GM18519 (cell line): ENCODE data around the gene MAPK4.
"Not testable (repeated sequence)": the region's sequence is repeated elsewhere in the genome, so short reads cannot be mapped to it uniquely, and the experiment has no call there.

Source experiments
- ATAC-seq: cut with Tn5 transposase; IDR thresholded peaks from one replicate; pipeline ENCODE4 v1.9.1; 2021; ENCODE audit warnings: mild to moderate bottlenecking, moderate library complexity; ENCODE audit not compliant: unreplicated experiment, low FRiP score

Gene MAPK4

DNA sequence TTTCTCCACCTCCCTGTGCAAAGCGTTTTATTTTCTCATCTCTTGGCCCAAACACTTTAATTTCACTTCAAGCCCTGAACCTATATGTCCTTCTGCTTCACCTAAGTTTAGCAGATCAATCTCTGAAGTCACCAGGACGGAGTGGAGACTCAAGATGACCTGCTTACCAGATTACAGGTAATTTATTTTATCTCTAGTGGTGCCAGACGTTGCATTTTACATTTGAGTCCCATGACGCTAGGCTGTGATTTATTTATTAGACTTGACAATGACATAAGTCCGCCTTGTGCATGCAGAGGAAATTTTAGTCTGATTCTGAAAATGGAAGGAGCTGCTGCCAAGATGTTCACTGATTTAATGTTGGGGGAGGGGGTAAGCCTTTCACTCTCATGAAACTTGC lies 186.1 kb downstream of the MAPK4 start:
- ATAC-seq: no peak

DNA sequence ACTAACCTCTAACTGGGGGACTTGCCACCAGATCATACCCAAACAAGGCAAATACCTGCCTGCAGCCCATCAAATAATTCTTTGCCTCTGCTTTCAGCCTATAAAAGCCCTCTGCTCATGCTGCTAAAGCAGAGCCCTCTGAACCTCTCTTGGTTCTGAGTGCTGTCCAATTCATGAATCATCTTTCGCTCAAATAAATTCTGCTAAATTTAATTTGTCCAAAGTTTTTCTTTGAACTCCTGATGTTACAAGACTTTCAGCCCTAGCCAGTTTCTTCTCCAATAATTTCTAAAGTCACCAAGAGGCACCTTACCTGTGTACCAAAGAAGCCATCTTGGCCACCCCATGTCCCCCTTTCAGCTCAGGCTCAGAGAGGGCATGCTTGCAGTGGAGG lies 188.0 kb downstream of the MAPK4 start:
- no peak for ATAC-seq

- ATAC-seq: no peak
Measured at GRCh38 chr18:50748243-50749229, 188.6 kb downstream of the MAPK4 start.

DNA sequence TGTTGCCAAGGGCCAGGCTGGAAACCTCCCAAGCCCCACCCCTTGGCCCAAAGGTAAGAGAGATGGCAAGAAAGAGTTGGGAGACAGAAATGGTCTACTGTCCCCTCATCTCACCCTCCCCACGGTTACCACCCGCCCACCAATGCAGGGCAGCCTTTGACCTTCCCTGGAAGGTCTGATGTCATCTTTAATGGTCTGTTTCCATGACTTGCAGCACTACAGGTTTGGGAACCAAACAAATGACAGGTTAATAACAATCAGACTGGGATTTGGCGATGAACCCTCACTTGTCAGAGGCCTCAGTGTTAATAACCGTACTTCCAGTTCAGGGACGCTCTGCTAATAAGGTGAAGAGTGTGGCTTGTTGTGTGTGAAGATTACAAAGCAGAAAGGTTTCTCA lies 189.5 kb downstream of the MAPK4 start:
- ATAC-seq: no peak

DNA sequence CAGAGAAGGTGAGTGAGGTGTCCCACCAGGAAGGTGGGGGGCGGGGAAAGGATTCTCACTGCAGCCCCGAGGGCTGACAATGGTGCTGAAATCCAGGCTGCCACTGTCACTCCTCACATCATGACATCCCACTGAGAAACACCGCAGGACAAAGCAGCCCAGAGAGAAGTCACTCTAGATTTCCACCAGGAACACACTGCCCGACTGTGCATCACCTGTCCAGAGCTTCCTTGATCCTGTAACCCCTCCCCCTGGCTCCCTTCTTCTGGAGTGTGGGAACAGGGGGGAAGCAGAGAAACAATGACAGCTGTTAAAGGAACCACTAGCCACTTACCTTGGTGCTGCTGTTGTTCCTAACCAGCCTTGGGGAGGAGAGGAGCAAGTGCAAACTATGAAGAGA lies 190.1 kb downstream of the MAPK4 start:
- no peak for ATAC-seq

GRCh38 chr18:50750546-50750945 lies 190.7 kb downstream of the MAPK4 start:
- ATAC-seq: no peak

DNA sequence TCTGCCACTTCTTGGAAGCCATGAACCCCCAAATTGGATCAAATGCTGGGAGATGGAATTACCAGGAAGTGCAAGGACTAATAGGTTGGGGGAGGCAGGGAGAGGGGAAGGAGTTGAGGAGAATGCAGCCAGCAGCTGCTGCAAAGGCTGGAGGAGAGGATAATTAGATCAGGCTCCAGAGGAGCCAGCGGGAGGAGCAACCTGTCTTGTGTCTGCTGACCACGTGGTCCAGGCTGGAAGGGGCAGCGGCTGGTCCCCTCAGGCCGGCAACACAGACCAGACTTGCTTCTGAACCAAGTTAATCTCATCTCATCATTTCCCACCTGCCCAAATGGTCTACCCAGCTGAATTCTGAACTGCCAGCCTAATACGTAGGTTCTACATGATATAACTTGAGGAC lies 191.6 kb downstream of the MAPK4 start:
- ATAC-seq: no peak

DNA sequence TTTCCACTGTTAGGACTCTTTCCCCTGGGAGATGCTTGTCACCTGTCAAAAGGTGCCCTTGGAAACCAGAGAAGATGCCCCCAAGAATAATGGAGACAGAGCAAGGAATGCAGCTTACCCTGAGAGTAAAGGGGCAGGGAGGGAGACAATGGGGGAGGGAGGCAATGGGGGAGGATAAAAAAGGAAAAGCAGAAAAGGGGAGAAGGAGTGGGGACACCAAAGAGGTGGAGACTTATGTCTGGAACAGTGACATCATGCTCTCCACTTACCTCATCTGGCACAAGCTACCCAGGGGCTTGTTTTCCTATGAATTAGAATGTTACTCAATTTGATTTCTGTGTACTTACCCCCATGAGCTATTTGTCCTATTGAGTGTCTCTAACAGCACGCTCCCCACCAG lies 192.1 kb downstream of the MAPK4 start:
- ATAC-seq: no peak

GRCh38 chr18:50753311-50753710 lies 193.4 kb downstream of the MAPK4 start:
- no peak for ATAC-seq

- no peak for ATAC-seq
Measured at GRCh38 chr18:50754297-50754696, 194.4 kb downstream of the MAPK4 start.

- no peak for ATAC-seq
Measured at GRCh38 chr18:50757358-50757757, 197.5 kb downstream of the MAPK4 start.

DNA sequence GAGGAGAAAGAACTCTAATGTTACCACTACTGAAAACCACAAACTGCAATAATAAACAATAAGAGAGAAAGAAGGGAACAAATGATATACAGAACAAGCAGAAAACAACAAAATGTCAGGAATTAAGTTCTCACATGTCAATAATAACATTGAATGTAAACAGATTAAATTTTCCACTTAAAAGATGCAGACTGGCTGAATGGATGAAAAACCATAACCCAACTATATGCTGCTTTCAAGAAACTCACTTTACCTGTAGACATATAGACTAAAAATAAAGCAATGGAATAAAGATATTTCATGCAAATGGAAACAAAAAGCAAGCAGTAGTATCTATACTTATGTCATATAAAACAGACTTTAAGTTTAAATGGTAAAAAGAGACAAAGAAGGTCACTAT lies 209.6 kb downstream of the MAPK4 start:
- no peak for ATAC-seq

DNA sequence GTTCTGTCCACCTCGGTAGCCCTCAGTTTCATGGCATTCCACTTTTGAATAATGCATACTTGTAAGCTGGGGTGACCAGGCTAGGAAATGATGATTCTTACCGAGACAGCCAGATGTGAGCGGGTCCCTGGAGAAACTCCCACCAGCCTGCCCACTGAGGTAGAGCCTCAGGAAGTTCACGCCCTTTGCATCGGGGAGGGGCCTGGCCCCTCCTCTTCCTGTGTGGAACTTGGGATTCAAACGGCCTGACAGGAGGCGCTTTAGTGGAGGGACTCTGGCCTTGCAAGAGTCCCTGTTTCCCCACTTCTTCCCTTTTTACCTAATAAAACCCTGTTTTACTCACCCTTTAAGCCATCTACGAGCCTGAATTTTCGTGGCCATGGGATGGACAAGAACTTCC lies 215.3 kb downstream of the MAPK4 start:
- ATAC-seq: no peak

DNA sequence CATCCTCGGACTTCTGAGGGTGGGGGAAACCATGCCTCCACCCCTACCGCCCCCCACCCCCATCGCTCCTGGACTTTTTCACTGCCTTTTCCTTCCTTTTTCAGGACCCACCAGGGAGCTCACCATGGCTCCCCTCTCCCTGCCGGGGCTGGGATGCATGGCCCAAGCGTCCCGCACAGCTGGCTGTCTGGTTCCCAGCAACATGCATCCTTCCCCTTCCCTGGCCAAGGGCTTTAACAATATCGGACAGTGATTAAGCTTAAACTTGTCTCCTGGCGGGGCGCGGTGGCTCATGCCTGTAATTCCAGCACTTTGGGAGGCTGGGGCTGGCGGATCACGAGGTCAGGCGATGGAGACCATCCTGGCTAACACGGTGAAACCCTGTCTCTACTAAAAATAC lies 215.8 kb downstream of the MAPK4 start:
- ATAC-seq: no peak

- ATAC-seq: no peak
Measured at GRCh38 chr18:50776383-50776782, 216.5 kb downstream of the MAPK4 start.

GRCh38 chr18:50779021-50779420 lies 219.1 kb downstream of the MAPK4 start:
- not testable (repeated sequence) for ATAC-seq
